SU-DHL-6 (cell line): Measurements from ENCODE around the gene AQP4.

Experiments
- H2AFZ ChIP-seq: fragments of 200-600 bp; sonication (generic); 2 replicates; pipeline ENCODE4 v1.6.1; 2014; ENCODE audit warnings: low read depth, mild to moderate bottlenecking, moderate library complexity, mixed read lengths, antibody characterized with exemption, low read length; ENCODE audit not compliant: severe bottlenecking
- H3F3A ChIP-seq: fragments of 200-600 bp; shearing (Covaris generic); 2 replicates; pipeline ENCODE4 v1.6.0; 2016; ENCODE audit warnings: antibody characterized with exemption, mild to moderate bottlenecking; ENCODE audit not compliant: insufficient read depth
- H3K27ac ChIP-seq: fragments of 200-600 bp; sonication (generic); 2 replicates; pipeline ENCODE4 v1.5.1; 2016; ENCODE audit warnings: low read depth, mild to moderate bottlenecking, low read length, moderate library complexity, mixed read lengths
- H3K27me3 ChIP-seq: fragments of 200-600 bp; sonication (generic), shearing (Covaris generic); 2 replicates; pipeline ENCODE4 v1.6.0; 2014; ENCODE audit warnings: mild to moderate bottlenecking, low read length
- H3K36me3 ChIP-seq: fragments of 200-600 bp; sonication (generic); 2 replicates; pipeline ENCODE4 v1.6.1; 2014; ENCODE audit warnings: mild to moderate bottlenecking, low read length, mixed read lengths
- H3K4me2 ChIP-seq: fragments of 300-600, 200-600 bp; shearing (Covaris generic), sonication (generic); 2 replicates; pipeline ENCODE4 v1.6.0; 2014; ENCODE audit warnings: low read length, low read depth, mild to moderate bottlenecking; ENCODE audit not compliant: poor library complexity, severe bottlenecking
- H3K4me3 ChIP-seq: fragments of 200-600 bp; sonication (generic); 2 replicates; pipeline ENCODE4 v1.5.1; 2014; ENCODE audit warnings: antibody characterized with exemption, low read length, mild to moderate bottlenecking, mixed read lengths; ENCODE audit not compliant: insufficient read depth, poor library complexity, severe bottlenecking
- H3K79me2 ChIP-seq: fragments of 200-600 bp; sonication (generic); 2 replicates; pipeline ENCODE4 v1.6.1; 2014; ENCODE audit warnings: mild to moderate bottlenecking, low read length, moderate library complexity; ENCODE audit not compliant: insufficient read depth
- H3K9ac ChIP-seq: fragments of 200-600 bp; sonication (generic); 2 replicates; pipeline ENCODE4 v1.7.0; 2014; ENCODE audit warnings: mild to moderate bottlenecking, low read length
- H3K9me2 ChIP-seq: fragments of 200-600 bp; sonication (generic); replicated peaks from 2 replicates; pipeline ENCODE4 v1.6.1; 2014; ENCODE audit warnings: low read length; ENCODE audit not compliant: insufficient read depth
- H3K9me3 ChIP-seq: fragments of 200-600 bp; sonication (generic); 2 replicates; pipeline ENCODE4 v1.6.1; 2014; ENCODE audit warnings: low read length, mixed read lengths; ENCODE audit not compliant: insufficient read depth
- H4K20me1 ChIP-seq: fragments of 200-600 bp; sonication (generic); 2 replicates; pipeline ENCODE4 v1.6.1; 2014; ENCODE audit warnings: low read depth, mild to moderate bottlenecking, antibody characterized with exemption, low read length, moderate library complexity, mixed read lengths
- EZH2phosphoT487 ChIP-seq: fragments of 200-600 bp; sonication (generic), shearing (Covaris generic); conservative IDR thresholded peaks from 2 replicates; pipeline ENCODE4 v1.6.1; 2018; ENCODE audit warnings: mild to moderate bottlenecking, antibody characterized with exemption, low read length, moderate library complexity, mixed read lengths
- TF ChIP-seq, protein P1 (sequence below): fragments of 200-600 bp; sonication (generic); IDR thresholded peaks from one replicate; pipeline ENCODE4 v1.5.1; 2017; ENCODE audit warnings: antibody characterized with exemption, mild to moderate bottlenecking, low read length, moderate library complexity; ENCODE audit not compliant: insufficient read depth, poor library complexity, severe bottlenecking

Gene AQP4

DNA sequence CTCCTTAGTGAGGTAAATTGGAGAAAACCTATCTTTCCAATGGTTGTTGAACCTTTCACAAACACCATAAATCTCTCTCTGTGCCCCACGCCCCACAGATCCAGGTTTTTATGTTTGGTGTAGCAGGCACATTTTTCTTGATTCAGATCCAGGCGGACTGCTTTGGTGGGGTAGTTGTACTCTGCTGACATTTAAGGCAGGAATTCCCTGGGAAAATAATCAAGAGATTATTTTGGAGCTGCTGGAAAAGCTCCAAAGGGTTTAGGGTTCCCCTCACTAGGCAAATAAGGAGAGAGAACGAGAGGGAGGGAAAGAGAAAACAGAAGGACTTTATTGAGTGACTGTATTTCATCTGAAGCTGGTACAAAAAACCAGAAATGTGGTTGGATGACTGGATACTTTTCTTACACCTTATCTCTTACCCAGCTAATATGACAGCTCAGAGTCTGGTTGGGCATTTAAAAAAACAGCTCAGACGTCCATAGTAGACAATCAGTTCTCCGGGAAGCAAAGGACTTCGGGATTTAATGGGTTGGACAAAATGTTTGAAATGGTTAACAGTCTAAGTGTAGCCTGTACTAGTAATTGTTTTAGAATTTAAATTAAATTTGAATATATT, 3.6 kb upstream of the AQP4 start:
- no peak overlapping the region for H3K4me2 ChIP-seq
- no peak overlapping the region for H3K9ac ChIP-seq
- H3K79me2 ChIP-seq = no peaks in the 10 kb centered on the region
- no peak overlapping the region for H3K27ac ChIP-seq
- no peak overlapping the region for H2AFZ ChIP-seq
- no peak overlapping the region for H3K4me3 ChIP-seq
- H3F3A ChIP-seq = no peaks in the 10 kb centered on the region
- no peaks in the 10 kb centered on the region for H3K27me3 ChIP-seq
- no peaks in the 10 kb centered on the region for H4K20me1 ChIP-seq
- no peaks in the 10 kb centered on the region for H3K36me3 ChIP-seq
- TF ChIP-seq EZH2phosphoT487 = no peak
- TF ChIP-seq, protein P1, sequence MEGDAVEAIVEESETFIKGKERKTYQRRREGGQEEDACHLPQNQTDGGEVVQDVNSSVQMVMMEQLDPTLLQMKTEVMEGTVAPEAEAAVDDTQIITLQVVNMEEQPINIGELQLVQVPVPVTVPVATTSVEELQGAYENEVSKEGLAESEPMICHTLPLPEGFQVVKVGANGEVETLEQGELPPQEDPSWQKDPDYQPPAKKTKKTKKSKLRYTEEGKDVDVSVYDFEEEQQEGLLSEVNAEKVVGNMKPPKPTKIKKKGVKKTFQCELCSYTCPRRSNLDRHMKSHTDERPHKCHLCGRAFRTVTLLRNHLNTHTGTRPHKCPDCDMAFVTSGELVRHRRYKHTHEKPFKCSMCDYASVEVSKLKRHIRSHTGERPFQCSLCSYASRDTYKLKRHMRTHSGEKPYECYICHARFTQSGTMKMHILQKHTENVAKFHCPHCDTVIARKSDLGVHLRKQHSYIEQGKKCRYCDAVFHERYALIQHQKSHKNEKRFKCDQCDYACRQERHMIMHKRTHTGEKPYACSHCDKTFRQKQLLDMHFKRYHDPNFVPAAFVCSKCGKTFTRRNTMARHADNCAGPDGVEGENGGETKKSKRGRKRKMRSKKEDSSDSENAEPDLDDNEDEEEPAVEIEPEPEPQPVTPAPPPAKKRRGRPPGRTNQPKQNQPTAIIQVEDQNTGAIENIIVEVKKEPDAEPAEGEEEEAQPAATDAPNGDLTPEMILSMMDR = no peak
- no peaks in the 10 kb centered on the region for H3K9me3 ChIP-seq
- H3K9me2 ChIP-seq = no peaks in the 10 kb centered on the region

DNA sequence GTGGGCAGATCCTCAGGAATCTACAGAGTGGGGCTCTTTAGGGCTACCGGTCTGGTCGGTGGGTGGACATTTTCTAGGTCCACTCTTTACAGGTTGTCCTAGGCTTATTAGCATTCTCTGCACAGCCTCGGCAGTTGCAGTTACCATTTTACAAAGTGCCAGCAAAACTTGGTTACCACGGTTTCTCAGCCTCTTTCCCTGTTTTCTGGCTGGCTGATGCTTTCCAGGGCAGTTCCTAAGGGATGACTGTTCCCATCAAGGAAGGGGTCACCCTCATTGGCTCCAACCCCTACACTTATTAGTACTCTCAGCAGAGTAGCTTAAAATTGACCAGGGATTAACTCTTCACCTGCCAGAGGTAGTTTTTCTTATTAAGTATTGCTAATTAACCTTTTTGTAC, 2.0 kb upstream of the AQP4 start:
- Histone ChIP-seq H3F3A (no peaks in the 10 kb centered on the region), H3K36me3 (no peaks in the 10 kb centered on the region), H3K4me2 (no peak overlapping the region), H3K27ac (no peak overlapping the region), H3K79me2 (no peaks in the 10 kb centered on the region), H3K9ac (no peak overlapping the region), H3K4me3 (no peak overlapping the region), H3K9me2 (no peaks in the 10 kb centered on the region), H4K20me1 (no peaks in the 10 kb centered on the region), H2AFZ (no peak overlapping the region), H3K9me3 (no peaks in the 10 kb centered on the region), H3K27me3 (no peaks in the 10 kb centered on the region)
- TF ChIP-seq, protein P1 = no peak
- no peak for TF ChIP-seq EZH2phosphoT487

DNA sequence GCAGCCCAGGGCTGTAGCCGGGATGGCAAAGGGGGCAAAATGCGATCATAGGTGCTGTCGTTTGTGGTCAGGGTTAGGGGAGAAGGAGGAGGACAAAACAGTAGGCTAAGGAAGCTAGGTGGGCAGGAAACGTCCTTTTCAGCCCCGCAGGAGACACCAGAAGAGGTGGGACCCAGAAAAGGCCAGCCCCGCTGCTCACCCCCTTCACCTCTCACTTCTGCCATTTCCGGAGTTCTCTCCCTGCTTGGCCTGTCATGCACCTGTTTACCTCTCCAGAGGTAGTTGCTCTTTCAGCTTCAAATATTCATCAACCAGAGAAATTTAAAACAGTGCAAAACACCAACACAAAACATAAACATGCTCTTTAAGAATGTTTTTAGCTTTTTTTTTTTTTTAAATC, 849 bp downstream of the AQP4 start:
- Histone ChIP-seq H3K27ac (peak overlapping the region; percentile 54), H3K9ac (peak overlapping the region; percentile 40), H3K4me2 (peak overlapping the region; percentile 46), H3K27me3 (no peaks in the 10 kb centered on the region), H3K9me2 (no peaks in the 10 kb centered on the region), H3K79me2 (no peaks in the 10 kb centered on the region), H3K4me3 (peak overlapping the region; percentile 9), H2AFZ (peak overlapping the region; percentile 83), H4K20me1 (no peaks in the 10 kb centered on the region), H3K36me3 (no peaks in the 10 kb centered on the region), H3F3A (no peaks in the 10 kb centered on the region), H3K9me3 (no peaks in the 10 kb centered on the region)
- TF ChIP-seq EZH2phosphoT487 = no peak

DNA sequence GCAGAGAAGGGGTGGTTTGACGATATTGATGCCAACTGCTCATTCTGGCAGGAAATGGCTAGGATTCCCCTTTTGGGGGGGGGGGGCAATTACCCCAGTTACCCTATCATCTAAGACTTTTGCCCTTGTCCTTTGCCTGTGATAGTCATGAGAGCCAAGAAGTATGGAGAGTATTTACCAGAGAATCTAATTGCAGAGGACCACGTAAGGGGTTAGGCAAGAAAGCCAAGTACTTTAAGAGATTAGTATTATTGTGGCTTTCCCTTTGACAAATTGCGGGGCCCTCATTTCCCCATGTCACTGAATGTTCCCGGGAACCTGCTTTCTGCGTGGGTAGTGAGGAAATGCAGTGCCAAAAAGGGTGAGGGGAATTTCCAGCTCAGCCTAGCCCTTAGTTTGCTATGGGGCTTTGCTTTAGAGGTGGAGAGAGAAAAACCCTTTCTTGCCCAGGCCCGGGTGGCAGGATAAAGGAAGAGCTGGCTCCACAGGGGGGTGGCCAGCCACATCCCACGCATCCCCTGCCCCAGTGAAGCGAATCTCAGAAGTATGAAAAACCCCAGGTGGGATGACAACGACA, 1.5 kb downstream of the AQP4 start:
- TF ChIP-seq, protein P1 = no peak
- no peak for TF ChIP-seq EZH2phosphoT487
- H3K9ac ChIP-seq = peak overlapping the region; percentile 40
- peak overlapping the region; percentile 54 for H3K27ac ChIP-seq
- H4K20me1 ChIP-seq = no peaks in the 10 kb centered on the region
- H3F3A ChIP-seq = no peaks in the 10 kb centered on the region
- H3K4me3 ChIP-seq = peak overlapping the region; percentile 9
- no peaks in the 10 kb centered on the region for H3K79me2 ChIP-seq
- no peaks in the 10 kb centered on the region for H3K36me3 ChIP-seq
- peak overlapping the region; percentile 83 for H2AFZ ChIP-seq
- no peaks in the 10 kb centered on the region for H3K27me3 ChIP-seq
- no peaks in the 10 kb centered on the region for H3K9me2 ChIP-seq
- no peaks in the 10 kb centered on the region for H3K9me3 ChIP-seq
- peak overlapping the region; percentile 46 for H3K4me2 ChIP-seq
